HG03064 (cell line): ENCODE results near the gene STAMBPL1.

Experiments used
- ATAC-seq: cut with Tn5 transposase; IDR thresholded peaks from one replicate; pipeline ENCODE4 v1.9.1; 2021; ENCODE audit warnings: low read depth; ENCODE audit not compliant: unreplicated experiment

The STAMBPL1 gene

GRCh38 chr10:88890681-88891381 is 10.8 kb downstream of the STAMBPL1 start:
- ATAC-seq: no peak

- ATAC-seq: no peak
Observed at GRCh38 chr10:88892222-88892967, 12.3 kb downstream of the STAMBPL1 start.

- no peak for ATAC-seq
Observed at GRCh38 chr10:88893611-88894010, 13.6 kb downstream of the STAMBPL1 start.

GRCh38 chr10:88895250-88895649 is 15.2 kb downstream of the STAMBPL1 start:
- ATAC-seq: no peak

- ATAC-seq: no peak
Observed at GRCh38 chr10:88896372-88896993, 16.4 kb downstream of the STAMBPL1 start.

- ATAC-seq: no peak
Observed at GRCh38 chr10:88896994-88897853, 17.2 kb downstream of the STAMBPL1 start.

GRCh38 chr10:88898727-88899126 is 18.7 kb downstream of the STAMBPL1 start:
- no peak for ATAC-seq

GRCh38 chr10:88899886-88900285 is 19.8 kb downstream of the STAMBPL1 start:
- no peak for ATAC-seq

- peak; percentile 76 for ATAC-seq
Observed at GRCh38 chr10:88901206-88901983, 21.4 kb downstream of the STAMBPL1 start.

- peak; percentile 45 for ATAC-seq
Observed at GRCh38 chr10:88901984-88902789, 22.1 kb downstream of the STAMBPL1 start.

GRCh38 chr10:88903715-88904114 is 23.7 kb downstream of the STAMBPL1 start:
- ATAC-seq: no peak

GRCh38 chr10:88906921-88907320 is 26.9 kb downstream of the STAMBPL1 start:
- no peak for ATAC-seq

GRCh38 chr10:88908194-88908593 is 28.1 kb downstream of the STAMBPL1 start:
- no peak for ATAC-seq

GRCh38 chr10:88911116-88911515 is 31.1 kb downstream of the STAMBPL1 start:
- ATAC-seq: no peak

GRCh38 chr10:88911851-88912250 is 31.8 kb downstream of the STAMBPL1 start:
- no peak for ATAC-seq

GRCh38 chr10:88913127-88913526 is 33.1 kb downstream of the STAMBPL1 start:
- no peak for ATAC-seq

- ATAC-seq: no peak
Observed at GRCh38 chr10:88913788-88914187, 33.7 kb downstream of the STAMBPL1 start.

- ATAC-seq: no peak
Observed at GRCh38 chr10:88915781-88916180, 35.7 kb downstream of the STAMBPL1 start.

GRCh38 chr10:88916231-88916630 is 36.2 kb downstream of the STAMBPL1 start:
- ATAC-seq: no peak
